BE2C (cell line): ENCODE data around the gene ASB14.

ENCODE experiments used
- DNase-seq: peaks from one replicate; pipeline ENCODE4 v3.0.0-alpha.2; 2020
- H3K27me3 ChIP-seq: fragments of 250-450 bp; sonication (Bioruptor Pico); 2 replicates; pipeline ENCODE4 v1.5.1; 2020; ENCODE audit warnings: mild to moderate bottlenecking
- H3K36me3 ChIP-seq: fragments of 250-450 bp; sonication (Bioruptor Pico); 2 replicates; pipeline ENCODE4 v1.5.1; 2020; ENCODE audit warnings: mild to moderate bottlenecking
- H3K4me1 ChIP-seq: fragments of 250-450 bp; sonication (Bioruptor Pico); 2 replicates; pipeline ENCODE4 v1.5.1; 2020
- H3K4me3 ChIP-seq: 2 replicates; pipeline ENCODE4 v1.5.1; 2011; ENCODE audit warnings: low read depth, low read length
- H3K9me3 ChIP-seq: fragments of 250-450 bp; sonication (Bioruptor Pico); 2 replicates; pipeline ENCODE4 v1.5.1; 2020
- CTCF ChIP-seq: IDR thresholded peaks from 2 replicates; pipeline ENCODE4 v1.5.1; 2012; ENCODE audit warnings: mild to moderate bottlenecking, low read depth, low read length

The ASB14 gene

GRCh38 chr3:57244946-57245345 is 47.5 kb downstream of the ASB14 start:
- no peaks in the 10 kb centered on the region for H3K27me3 ChIP-seq
- no peaks in the 10 kb centered on the region for H3K36me3 ChIP-seq
- no peaks in the 10 kb centered on the region for H3K9me3 ChIP-seq
- no peaks in the 10 kb centered on the region for H3K4me1 ChIP-seq
- TF ChIP-seq CTCF = no peak
- no peak for DNase-seq
- no peak overlapping the region for H3K4me3 ChIP-seq

GRCh38 chr3:57234613-57235575 is 57.6 kb downstream of the ASB14 start:
- H3K4me3 ChIP-seq = no peak overlapping the region
- H3K27me3 ChIP-seq = no peaks in the 10 kb centered on the region
- TF ChIP-seq CTCF = no peak
- no peaks in the 10 kb centered on the region for H3K9me3 ChIP-seq
- H3K4me1 ChIP-seq = no peaks in the 10 kb centered on the region
- no peaks in the 10 kb centered on the region; the same call in 1 of the 2 replicates for H3K36me3 ChIP-seq
- no peak for DNase-seq

GRCh38 chr3:57233799-57234198 is 58.7 kb downstream of the ASB14 start:
- no peaks in the 10 kb centered on the region for H3K27me3 ChIP-seq
- TF ChIP-seq CTCF = no peak
- no peak overlapping the region for H3K4me3 ChIP-seq
- no peak for DNase-seq
- H3K9me3 ChIP-seq = no peaks in the 10 kb centered on the region
- H3K36me3 ChIP-seq = no peaks in the 10 kb centered on the region; the same call in 1 of the 2 replicates
- no peaks in the 10 kb centered on the region for H3K4me1 ChIP-seq

GRCh38 chr3:57230006-57230405 is 62.5 kb downstream of the ASB14 start:
- no peak overlapping the region for H3K4me3 ChIP-seq
- no peaks in the 10 kb centered on the region for H3K27me3 ChIP-seq
- no peaks in the 10 kb centered on the region for H3K9me3 ChIP-seq
- TF ChIP-seq CTCF = no peak
- no peak for DNase-seq
- H3K36me3 ChIP-seq = no peaks in the 10 kb centered on the region
- H3K4me1 ChIP-seq = no peaks in the 10 kb centered on the region

- Histone ChIP-seq H3K36me3 (no peaks in the 10 kb centered on the region), H3K9me3 (no peaks in the 10 kb centered on the region), H3K4me1 (no peaks in the 10 kb centered on the region), H3K4me3 (peak overlapping the region; percentile 84), H3K27me3 (no peaks in the 10 kb centered on the region)
- no peak for TF ChIP-seq CTCF
- DNase-seq = peak; percentile 35
Measured at GRCh38 chr3:57227930-57228751, 64.3 kb downstream of the ASB14 start.
